Right lobe of liver (tissue), 6 donors: ENCODE measurements around the gene HS6ST2. TPM values are rescaled to one million over a fixed set of nuclear protein-coding genes. Genes with fewer than 3 reads are reported as not detected.

Experiments
- ATAC-seq, 4 donors: fragments of 200-7000 bp; cut with Tn5 transposase; one replicate each; pipeline ENCODE4 v1.9.1; 2020; ENCODE audit warnings: mild to moderate bottlenecking in 4 of 4, moderate library complexity in 4 of 4
- DNase-seq, 3 donors: peaks; one replicate each; pipeline ENCODE4 v3.0.0-alpha.2; 2020
- H3K27ac ChIP-seq, 3 donors: fragments of 200-600 bp; one replicate each; pipeline ENCODE4 v1.8.0; 2022
- H3K27me3 ChIP-seq, 2 donors: fragments of 200-600 bp; one replicate each; pipeline ENCODE4 v1.8.0; 2022
- H3K36me3 ChIP-seq, 4 donors: fragments of 200-600 bp; sonication (generic) in 1 of 4; one replicate each; pipeline versions ENCODE4 v1.5.1 to v1.8.0; 2017 to 2022; ENCODE audit warnings: control low read depth in 1 of 4
- H3K4me1 ChIP-seq, 4 donors: fragments of 200-600 bp; sonication (generic) in 1 of 4; one replicate each; pipeline versions ENCODE4 v1.5.1 to v1.8.0; 2017 to 2022; ENCODE audit warnings: control low read depth in 1 of 4
- H3K4me3 ChIP-seq, 3 donors: fragments of 200-600 bp; one replicate each; pipeline ENCODE4 v1.8.0; 2022
- H3K9me3 ChIP-seq, 4 donors: fragments of 200-600 bp; sonication (generic) in 1 of 4; one replicate each; pipeline versions ENCODE4 v1.5.1 to v1.8.0; 2017 to 2022; ENCODE audit warnings: control low read depth in 1 of 4
- CTCF ChIP-seq, 4 donors: fragments of 200-600 bp in 3 of 4; fragments of 450-650 bp in 1 of 4; IDR thresholded peaks; one replicate each; pipeline versions ENCODE4 v1.5.1 to v1.8.0; 2016 to 2022; ENCODE audit warnings: antibody characterized with exemption in 4 of 4, mild to moderate bottlenecking in 2 of 4
- POLR2A ChIP-seq: fragments of 450-650 bp; IDR thresholded peaks from one replicate; pipeline ENCODE4 v1.6.1; 2017; ENCODE audit warnings: antibody characterized with exemption, mild to moderate bottlenecking
- WGBS: methylation state at CpG from one replicate; pipeline ENCODE4 v1.1.6; 2018; ENCODE audit warnings: low coverage, low lambda C conversion rate; ENCODE audit not compliant: insufficient coverage; ENCODE audit errors: missing lambda C conversion rate; 5-methylcytosine and 5-hydroxymethylcytosine counted together
- intact Hi-C, 2 donors: fragments of 100-400 bp; cut with DNase I; formaldehyde crosslinking; loops; one replicate each; pipeline versions ENCODE4 v1.11.2 to v1.14.1; 2022
- total RNA-seq, 6 experiments: library from RNA; depleted of rRNA in 2 of 6; stranded (reverse); fragments of >200 nt in 2 of 6; fragmentation: NEBNext Ultra II Directional in 3 of 6; extraction: Animal tissue kit (Norgen Biotek cat#: 25700) in 3 of 6; gene quantifications; one replicate each; pipeline versions ENCODE4 v1.1.0 to v1.2.4, GENCODE V29; 2016 to 2023
- donor health status: DM: no; HTN: yes; CAD: no.
- donor health status: DM: no; HTN: no; CAD: no.
- donor health status: DM: no; HTN: no; CAD: no.
- donor health status: DM: no; HTN: yes; CAD: no.
- donor health status: DM: no; HTN: yes; CAD: no.

HS6ST2 gene
- total RNA-seq, 6 experiments from 2014 or later = 0.09 TPM; not detected in 5

- WGBS = 28% methylated on average over 5 of the region's 6 CpGs
- TF ChIP-seq CTCF (IDR thresholded peaks at IDR 0.05) = no peak
- no peak for TF ChIP-seq POLR2A
- no peaks in the 10 kb centered on the region for H3K36me3 ChIP-seq
- intact Hi-C loops = no loop called here
- H3K4me1 ChIP-seq = no peaks in the 10 kb centered on the region
- ATAC-seq = no peak
- H3K9me3 ChIP-seq = no peaks in the 10 kb centered on the region
- DNase-seq = no peak
- no peaks in the 10 kb centered on the region for H3K27me3 ChIP-seq
- H3K4me3 ChIP-seq = no peak overlapping the region
- H3K27ac ChIP-seq = no peak overlapping the region
Measured at GRCh38 chrX:132968296-132968949, 10.0 kb upstream of the HS6ST2 start.

- no peak for DNase-seq
- Histone ChIP-seq H3K36me3 (no peaks in the 10 kb centered on the region), H3K27me3 (no peaks in the 10 kb centered on the region), H3K4me3 (no peak overlapping the region), H3K27ac (no peak overlapping the region), H3K4me1 (no peaks in the 10 kb centered on the region), H3K9me3 (no peaks in the 10 kb centered on the region)
- no peak for ATAC-seq
- intact Hi-C loops = no loop called here
- TF ChIP-seq POLR2A (no peak), CTCF (IDR thresholded peaks at IDR 0.05) (no peak)
- 34% methylated on average over 3 of the region's 3 CpGs for WGBS
Measured at GRCh38 chrX:132967049-132967448, 8.6 kb upstream of the HS6ST2 start.

- H3K27ac ChIP-seq = no peak overlapping the region
- no peak for TF ChIP-seq POLR2A
- H3K36me3 ChIP-seq = no peaks in the 10 kb centered on the region
- 55% methylated on average over 4 of the region's 4 CpGs for WGBS
- ATAC-seq (no peak), DNase-seq (no peak)
- H3K4me1 ChIP-seq = no peaks in the 10 kb centered on the region
- H3K27me3 ChIP-seq = no peaks in the 10 kb centered on the region
- H3K9me3 ChIP-seq = no peaks in the 10 kb centered on the region
- no peak overlapping the region for H3K4me3 ChIP-seq
- intact Hi-C loops = no loop called here
Measured at GRCh38 chrX:132965461-132965860, 7.0 kb upstream of the HS6ST2 start.

- intact Hi-C loops = no loop called here
- WGBS = 50% methylated on average over 1 of the region's 1 CpG
- Histone ChIP-seq H3K27me3 (peaks cover 0 to 6% of the 10 kb centered on the region in 2 donors), H3K27ac (no peak overlapping the region), H3K4me3 (no peak overlapping the region), H3K9me3 (no peaks in the 10 kb centered on the region), H3K4me1 (no peaks in the 10 kb centered on the region), H3K36me3 (no peaks in the 10 kb centered on the region)
- ATAC-seq (no peak), DNase-seq (no peak)
- TF ChIP-seq POLR2A (no peak), CTCF (IDR thresholded peaks at IDR 0.05) (no peak)
Measured at GRCh38 chrX:132961511-132961910, 3.1 kb upstream of the HS6ST2 start.

GRCh38 chrX:132957211-132958090, 978 bp downstream of the HS6ST2 start:
- H3K36me3 ChIP-seq = no peaks in the 10 kb centered on the region
- H3K4me1 ChIP-seq = no peaks in the 10 kb centered on the region
- intact Hi-C loops = no loop called here
- TF ChIP-seq POLR2A (no peak), CTCF (IDR thresholded peaks at IDR 0.05) (no peak)
- H3K27me3 ChIP-seq = peaks cover 0 to 9% of the 10 kb centered on the region in 2 donors
- peak in 1 of 3 donors; percentile 16 for DNase-seq
- no peak overlapping the region for H3K27ac ChIP-seq
- H3K9me3 ChIP-seq = no peaks in the 10 kb centered on the region
- peak overlapping the region in 1 of 3 donors; percentile 10 for H3K4me3 ChIP-seq
- WGBS = 35% methylated on average over 45 of the region's 87 CpGs
- ATAC-seq = peak in 1 of 4 donors; percentile 8
